ENCODE data around the gene CCDC182.

CCDC182 gene

DNA sequence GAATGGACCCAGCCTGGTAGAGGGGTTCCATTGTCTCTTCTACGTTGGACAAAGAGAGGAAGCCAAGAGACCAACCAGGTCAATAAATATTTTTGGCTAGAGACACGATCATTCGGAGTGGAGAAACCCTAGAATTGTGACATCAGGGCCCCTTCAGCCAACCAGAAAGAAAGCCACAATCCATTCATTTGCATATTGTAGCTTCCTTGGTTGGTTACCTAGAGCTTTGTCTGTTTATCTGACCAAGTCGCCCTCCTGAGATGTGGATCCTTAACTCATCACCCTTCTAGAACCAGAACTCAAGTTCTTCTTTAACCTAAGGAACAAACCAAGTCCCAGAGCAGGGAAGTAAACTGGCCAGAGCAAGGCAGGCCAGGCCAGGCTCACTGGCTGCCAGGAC is at the start of gene CCDC182:
Gene CCDC182 (minus strand): TSS at position 58 of the 400 bp plus-strand sequence. CDS start 27 bp downstream, at position 31.
- FAIRE-seq, result no peak
- no peak for DNase-seq (ENCODE audit: low spot score)

DNA sequence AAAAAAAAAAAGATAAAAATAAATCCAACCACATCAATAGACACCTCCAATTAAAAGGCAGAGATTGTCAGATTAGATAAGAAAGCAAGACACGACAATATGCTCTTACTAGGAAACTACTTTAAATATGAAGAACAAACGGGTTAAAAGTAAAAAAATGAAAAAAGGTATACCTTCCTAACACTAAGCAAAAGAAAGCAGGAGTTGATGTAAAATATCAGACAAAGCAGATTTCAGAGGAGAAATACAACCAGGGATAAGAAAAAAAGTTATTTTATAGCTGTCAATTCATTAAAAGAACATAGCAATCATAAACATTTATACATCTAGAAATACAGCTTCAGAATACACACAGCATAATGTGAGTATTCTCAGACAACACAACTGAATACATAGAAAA is 49.7 kb upstream of the CCDC182 start:
- FAIRE-seq, result no peak

DNA sequence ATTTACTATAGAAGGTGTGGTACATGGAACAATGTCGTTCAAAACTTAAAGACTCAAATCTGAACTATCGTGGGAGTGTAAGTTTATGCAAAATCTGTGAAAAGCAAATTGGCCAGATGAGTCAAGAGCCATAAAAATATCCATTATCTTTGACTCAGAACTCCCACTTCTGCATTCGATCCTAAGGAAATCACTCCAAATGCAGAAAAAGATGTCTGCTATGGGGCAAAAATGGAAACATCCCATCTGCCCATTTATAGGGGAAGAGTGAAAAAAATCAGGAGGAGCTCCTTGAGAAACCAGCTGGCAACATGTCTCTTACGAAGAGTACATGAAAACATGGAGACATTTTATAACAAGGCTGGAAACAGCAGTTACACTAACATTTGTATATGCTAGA is 43.6 kb upstream of the CCDC182 start:
- FAIRE-seq (no peak), DNase-seq (ENCODE audit: low spot score) (no peak)

More for the DNA sequence above, 49.7 kb upstream of the CCDC182 start:
- no peak for DNase-seq (ENCODE audit: low spot score)

DNA sequence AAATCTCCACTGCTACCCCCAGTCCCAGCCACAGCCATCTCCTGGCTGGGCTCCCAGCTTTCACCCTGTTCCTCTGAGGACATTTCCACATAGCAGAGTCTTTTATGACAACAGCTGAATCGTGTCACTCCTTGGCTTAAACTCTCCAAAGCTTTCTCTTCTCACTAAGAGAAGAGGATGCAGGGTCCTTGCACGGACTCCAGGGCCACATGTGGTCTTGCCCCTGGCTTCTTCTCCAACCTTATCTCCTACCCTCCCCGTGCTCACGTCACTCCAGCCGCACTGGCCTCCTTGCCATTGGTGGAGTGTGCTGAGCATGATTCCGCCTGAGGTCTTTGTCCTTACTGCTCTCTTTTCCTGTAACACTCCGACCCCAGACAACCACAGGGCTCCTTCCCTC is 39.9 kb upstream of the CCDC182 start:
- no peak for DNase-seq (ENCODE audit: low spot score)
- FAIRE-seq, result peak; percentile 17

DNA sequence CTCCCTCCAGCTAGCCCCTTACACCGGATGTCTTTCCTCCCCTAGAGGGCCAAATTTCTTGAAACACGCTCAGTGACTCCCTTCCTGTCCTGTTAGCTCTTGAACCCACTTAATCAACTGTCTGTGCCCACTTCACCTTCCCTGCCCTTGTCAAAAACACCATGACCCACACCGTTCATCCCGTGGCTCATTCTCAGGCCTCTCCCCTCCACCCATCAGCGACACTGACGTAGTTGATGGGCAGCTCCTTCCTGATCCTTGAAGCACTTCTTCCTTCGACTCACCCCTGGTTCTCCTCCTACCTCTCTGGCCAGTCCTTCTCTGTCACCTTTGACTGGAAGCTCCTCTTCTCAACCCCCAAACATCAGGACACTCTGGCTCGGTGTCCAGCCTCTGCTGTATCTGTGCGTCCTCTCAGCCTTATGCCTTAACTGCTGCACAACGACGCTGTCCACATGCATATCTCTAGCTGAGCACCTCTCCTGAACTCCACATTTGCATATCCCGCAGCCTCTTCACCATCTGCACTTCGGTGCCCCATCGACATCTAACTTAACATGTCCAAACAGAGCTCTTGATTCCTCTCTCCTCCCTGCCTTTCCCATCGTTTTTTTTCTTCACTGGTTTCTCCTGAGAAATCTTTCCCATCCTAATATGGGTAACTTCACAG is 39.3 kb upstream of the CCDC182 start:
- DNase-seq (ENCODE audit: low spot score) (no peak), FAIRE-seq (peak; percentile 46)

DNA sequence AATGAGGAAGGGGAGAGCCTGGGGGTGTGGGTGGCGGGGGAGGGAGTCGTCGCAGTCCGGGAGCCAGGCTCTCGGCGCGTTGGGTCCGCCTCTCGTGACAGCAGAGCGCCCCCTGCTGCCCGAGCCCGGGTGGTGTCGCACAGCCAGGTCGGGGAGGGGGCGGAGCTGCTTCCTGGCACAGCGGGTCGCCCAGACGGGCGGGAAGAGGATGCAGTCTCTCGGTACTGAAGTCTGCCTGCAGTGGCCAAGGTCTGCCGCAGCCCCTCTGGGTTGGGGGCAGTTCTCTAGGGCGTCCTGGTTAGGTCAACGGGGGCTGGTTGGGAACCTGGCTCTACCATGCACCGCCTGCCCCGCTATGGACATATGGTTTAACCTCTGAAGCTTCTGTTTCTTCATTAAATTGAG is 38.2 kb upstream of the CCDC182 start:
- DNase-seq (ENCODE audit: low spot score) (peak; percentile 96), FAIRE-seq (peak; percentile 98)

DNA sequence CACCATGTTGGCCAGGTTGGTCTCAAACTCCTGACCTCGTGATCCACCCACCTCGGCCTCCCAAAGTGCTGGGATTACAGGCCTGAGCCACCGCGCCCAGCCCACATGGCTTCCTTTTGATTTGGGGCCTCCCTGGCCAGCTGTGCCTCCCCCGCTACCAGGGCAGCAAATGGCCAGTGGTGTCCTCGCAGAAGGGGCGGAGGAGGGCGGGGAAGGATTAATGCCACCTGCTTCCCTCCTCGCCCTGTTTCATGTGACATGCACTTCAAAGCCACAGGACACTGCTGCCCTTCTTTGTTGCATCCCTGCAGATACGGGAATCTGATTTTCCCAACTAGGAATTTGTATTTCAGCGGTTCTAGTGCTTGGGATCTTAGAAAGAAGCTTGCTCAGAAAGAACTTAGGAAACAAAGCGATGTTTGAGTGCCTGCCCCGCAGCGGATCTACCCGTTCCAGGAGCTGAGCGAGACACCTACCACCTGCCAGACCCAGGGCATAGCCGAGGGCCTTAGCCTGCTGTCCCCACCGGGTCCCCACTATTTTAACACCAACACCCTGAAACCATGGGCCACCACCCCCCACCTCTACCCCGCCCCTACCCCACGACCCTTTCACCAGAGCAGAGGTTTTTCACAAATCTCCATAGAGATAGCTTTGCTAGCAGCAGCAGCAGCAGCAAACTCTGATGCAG is 37.7 kb upstream of the CCDC182 start:
- no peak for FAIRE-seq
- DNase-seq (ENCODE audit: low spot score), result no peak

DNA sequence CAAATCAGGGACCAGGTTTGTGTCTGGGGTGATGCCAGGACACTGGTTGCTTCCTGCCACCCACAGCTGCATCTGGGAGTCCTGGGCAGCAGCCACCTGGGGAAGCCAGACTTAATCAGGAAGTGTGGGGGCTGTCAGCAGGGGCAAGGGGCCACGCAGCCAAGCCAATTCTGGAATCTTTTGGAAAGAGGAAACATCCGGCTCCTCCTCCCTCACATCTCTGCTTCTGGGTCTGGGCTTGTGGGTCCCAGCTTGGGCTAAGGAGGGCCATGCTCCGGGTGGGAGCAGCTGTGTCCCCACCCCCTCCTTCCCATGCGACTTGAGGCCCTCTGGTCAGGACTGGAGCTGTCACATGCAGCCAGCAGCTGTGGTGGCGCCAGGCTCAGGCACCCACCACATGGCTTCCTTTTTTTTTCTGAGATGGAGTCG is 37.0 kb upstream of the CCDC182 start:
- DNase-seq (ENCODE audit: low spot score) (no peak), FAIRE-seq (no peak)

DNA sequence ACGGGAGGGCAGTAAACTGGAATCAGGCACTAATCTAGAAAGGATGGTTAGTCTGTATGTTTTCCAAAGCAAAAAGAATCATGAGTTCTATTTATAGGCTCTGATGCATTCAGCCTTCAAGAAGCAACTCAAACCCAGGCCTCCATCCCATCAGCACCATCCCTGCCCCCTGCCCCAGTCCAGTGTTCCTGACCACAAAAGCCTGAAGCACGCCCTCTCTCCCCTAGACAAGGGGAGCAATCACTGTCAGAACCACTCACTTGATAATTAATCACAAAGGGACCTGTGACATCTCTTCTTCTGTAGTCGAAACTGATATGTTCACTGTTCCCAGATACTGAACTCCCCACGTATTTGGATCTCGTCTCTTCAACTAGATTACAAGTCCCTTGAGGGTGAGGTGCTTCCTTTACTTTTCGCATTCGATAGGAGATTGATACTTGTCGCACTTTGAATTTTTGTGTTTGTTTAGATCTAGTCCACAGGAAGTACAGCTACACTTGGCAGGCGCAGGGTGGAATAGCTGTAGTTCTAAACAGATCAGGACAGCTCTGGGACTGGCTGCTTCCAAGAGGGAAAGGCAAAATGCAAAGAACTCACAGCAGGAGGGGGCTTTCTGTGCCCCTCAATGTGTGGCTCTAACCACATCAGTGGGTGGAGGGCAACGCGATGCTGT is 36.4 kb upstream of the CCDC182 start:
- DNase-seq (ENCODE audit: low spot score), result no peak
- peak; percentile 61 for FAIRE-seq

DNA sequence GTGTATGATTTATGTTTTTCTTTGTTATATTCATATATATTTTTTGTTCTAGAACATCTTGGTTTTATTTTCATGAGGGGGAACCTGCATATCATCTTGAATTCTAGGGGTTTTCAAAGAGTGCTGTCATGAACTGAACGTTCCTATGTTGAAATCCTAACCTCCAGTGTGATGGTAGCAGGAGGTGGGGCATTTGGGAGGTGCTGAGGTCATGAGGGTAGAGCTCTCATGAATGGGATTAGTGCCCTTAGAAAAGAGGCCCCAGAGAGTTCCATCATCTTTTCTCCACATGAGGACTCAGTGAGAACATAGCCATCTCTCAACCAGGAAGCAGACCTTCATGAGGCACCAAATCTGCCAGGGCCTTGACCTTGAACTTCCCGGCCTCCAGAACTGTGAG is 34.6 kb upstream of the CCDC182 start:
- DNase-seq (ENCODE audit: low spot score) (no peak), FAIRE-seq (no peak)

DNA sequence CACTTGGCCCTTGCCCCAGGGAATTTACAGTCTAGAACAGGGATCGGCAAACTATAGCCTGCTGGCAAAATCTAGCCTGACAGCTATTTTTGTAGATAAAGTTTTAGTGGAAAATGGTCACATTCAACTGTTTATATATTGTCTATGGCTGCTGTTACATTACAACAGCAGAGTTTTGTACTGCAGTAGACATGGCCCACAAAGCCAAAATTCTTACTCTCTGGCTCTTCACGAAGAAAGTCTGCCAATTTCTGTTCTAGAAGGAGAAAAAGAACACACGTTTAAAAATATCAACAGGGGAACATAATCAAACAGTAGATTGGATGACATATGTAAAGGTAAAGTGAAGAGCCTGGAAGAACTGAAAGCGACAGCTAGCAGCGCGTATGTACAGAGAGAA is 33.2 kb upstream of the CCDC182 start:
- FAIRE-seq, result no peak
- no peak for DNase-seq (ENCODE audit: low spot score)

DNA sequence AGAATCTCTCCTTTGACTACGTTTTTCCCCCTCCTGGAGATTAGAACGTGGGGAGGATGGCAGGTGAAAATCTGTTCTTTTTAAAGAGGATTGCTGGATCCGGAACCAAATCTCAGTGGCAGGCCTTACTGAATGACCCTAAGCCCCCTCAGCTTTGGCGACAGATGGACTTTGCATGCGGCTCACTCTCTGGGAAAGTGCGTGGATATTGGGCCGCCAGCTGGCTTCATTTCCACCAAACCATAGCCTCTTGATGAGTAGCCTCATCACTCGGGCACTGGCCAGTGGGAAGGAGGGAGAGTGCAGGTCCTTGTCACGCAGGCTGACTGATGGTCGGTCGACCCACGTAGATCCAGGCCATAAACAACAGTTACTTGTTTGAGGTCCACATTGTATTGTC is 31.3 kb upstream of the CCDC182 start:
- FAIRE-seq (no peak), DNase-seq (ENCODE audit: low spot score) (no peak)

DNA sequence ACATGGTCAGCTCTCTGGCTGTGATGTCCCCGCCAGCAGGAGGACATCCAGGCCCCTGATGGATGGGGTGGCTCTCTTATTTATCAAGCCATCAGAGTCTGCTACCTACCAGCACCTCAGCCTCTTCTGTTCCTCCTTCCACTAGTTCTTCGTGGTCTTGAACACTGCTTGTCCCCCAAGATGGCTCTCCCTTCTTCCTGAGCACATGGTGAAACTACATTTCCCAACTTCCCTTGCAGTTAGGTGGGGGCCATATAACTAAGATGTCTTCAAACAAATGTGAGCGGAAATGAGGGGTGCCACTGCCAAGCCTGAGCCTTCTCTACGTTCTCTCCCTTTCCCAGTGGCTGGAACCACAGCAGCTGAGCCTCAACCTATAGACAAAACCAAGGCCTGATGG is 29.8 kb upstream of the CCDC182 start:
- FAIRE-seq (no peak), DNase-seq (ENCODE audit: low spot score) (no peak)

DNA sequence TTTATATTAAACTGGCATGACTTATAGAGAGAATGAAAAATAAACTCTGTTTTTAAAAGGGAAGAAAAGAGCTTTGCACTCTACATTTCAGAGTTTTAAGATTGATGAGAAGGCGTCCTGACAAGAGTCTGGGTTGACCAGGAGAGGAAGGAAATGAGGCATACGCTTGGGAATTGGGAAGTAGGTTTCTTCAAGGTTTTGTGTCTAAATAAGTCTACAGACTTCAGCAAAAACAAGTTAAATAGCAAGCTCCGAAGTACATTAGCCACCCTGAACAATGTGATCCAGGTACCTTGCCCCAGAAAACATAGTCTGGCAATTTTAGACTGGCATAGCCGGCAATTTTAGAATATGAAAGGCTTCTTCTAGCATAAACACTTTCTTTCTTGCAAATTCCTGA is 28.5 kb upstream of the CCDC182 start:
- DNase-seq (ENCODE audit: low spot score), result no peak
- FAIRE-seq, result no peak

DNA sequence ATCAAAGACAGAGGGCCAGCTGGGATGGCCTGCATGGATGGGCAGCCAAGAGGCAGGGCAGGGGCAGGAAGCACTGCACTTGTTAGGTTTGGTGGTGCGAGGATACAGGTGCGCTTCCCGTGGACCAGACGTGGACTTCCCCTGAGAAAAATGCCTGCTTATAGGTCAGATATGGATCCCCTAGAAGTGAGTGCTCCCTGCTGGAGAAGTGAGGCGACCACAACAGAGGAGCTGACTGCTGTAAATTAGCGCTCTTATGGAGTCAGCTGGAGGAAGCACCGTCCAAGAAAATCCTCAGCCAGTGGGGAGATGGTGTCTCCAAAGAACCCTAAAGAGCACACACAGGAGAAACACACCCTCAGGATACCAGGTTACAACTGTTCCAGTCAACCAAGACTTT is 27.7 kb upstream of the CCDC182 start:
- no peak for DNase-seq (ENCODE audit: low spot score)
- FAIRE-seq, result no peak

DNA sequence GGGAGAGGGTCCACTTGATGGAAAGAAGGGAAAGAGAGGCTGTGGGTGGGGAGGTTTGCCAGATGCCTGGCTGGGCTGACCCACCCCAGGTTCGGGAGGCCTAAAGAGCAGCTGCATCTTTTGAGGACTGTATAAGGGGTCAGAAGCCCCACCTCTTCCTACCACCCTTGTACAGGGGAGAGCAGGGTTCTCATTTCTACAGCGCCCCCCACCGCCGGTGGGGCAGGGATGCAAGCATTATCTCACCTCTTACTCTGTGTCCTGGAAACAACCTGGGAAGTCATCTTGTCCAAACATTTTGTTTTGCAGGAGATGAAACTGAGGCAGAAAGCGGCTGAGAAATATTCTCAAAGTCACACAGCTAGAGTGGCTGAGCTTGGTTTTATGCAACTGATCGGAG is 22.5 kb upstream of the CCDC182 start:
- FAIRE-seq, result peak; percentile 53
- no peak for DNase-seq (ENCODE audit: low spot score)

DNA sequence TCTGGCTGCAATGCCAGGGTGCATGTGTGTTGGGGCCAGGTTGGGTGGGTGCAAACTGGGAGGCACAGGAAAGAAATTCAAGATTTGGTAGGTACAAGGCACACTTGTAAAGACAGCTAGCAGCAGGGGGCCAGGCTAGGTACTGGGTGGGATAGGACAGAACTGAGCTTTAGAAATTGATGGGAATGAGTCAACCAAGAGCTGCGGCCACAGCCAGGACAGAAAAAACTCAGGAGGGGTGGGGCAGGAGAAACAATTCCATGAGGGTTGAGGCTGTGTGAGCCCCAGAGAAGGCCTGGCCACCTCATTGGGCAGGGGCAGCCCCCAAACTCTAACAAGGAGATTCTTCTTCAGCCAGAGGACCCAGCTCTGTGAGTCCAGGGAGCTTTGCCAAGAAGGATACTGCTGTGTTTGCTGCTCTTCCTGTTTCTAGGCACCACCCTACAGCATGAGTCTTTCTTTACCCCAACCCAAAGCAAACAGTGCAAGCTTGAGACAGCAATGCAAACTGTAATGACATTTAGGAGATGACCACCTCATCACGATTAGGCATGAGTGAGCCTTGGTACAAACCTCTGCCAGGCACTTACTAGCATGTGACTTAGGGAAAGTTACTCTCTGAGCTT is 21.3 kb upstream of the CCDC182 start:
- FAIRE-seq (peak; percentile 96), DNase-seq (ENCODE audit: low spot score) (no peak)

DNA sequence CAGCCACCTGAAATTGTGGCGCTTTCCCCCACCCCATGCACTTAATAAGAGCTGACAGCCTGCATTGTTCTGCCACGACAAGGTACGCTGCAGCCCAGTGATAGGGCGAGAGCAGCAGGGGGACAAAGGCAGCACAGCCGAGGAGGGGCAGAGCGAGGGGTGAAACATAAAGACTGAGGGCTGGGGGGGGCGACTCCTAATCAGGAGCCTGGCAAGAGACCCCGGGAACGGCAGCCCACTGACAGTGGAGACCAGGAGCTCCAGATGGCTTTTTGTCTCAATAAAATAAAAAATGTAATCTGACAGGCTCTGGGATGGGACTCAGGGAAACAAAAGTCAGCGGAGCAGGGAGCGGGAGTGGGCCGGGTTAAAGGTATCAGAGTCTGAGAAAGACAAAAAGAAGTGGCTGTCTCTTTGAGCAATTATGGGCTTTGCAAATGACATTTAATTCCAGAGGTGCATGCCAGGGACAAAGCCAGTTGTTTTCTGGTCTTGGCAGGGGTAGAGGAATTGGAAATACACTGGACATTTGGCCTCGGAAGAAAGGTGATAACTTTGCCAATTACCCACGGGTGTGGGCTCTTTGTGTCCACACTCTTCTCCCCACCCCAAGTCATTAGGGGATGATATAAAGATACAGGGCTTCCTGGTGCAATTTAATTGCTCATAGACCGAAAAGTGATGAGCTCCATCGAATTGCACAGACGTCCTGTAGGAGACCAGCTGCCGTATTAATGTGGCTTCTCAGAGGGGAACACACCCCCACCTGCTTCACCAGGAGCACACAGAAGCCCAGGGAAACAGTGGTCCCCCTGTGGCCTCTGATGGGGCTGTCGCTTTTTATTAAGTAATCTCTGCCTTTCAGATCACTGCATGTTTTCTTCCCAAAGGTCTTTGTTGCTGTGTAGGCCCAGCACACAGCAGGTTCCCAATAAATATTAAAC is 17.6 kb upstream of the CCDC182 start:
- no peak for DNase-seq (ENCODE audit: low spot score)
- no peak for FAIRE-seq

DNA sequence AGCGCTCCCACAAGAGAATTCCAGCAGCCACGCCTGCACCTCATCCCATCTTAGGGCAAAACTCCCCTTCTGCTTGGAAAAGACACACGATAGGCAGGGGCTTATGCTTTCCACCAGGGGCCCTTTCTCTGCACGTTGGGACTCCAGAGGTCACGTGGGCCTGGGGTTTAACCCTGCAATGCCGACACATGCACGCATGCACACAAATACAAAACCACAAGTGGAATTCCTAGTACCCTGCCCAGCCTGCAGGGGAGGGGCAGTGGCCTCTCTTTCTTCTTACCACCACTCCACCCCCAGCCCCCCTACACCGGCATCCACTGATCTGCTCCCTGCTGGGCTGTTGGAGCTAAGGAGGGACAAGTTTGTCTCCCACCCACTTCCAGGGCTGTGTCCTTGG is 16.8 kb upstream of the CCDC182 start:
- DNase-seq (ENCODE audit: low spot score), result peak; percentile 47
- no peak for FAIRE-seq

DNA sequence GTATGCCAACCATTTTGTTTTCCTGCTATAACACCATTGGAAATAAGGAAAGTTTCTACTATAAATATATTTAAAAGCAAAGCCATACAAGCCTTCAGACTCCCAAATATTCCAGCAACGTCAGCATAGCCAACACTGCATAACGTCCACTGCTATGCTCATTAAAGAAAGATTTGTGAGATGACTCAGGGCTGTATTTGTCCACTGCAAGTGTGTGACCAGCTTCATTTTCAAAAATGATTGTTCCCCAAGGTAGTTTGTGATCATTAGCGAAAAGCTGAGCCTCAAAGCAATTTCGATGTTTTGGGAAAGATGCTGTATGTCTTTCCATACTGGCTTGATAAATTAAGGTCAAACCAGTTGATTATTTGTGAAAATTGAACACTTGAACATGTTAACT is 14.9 kb upstream of the CCDC182 start:
- FAIRE-seq, result no peak

DNA sequence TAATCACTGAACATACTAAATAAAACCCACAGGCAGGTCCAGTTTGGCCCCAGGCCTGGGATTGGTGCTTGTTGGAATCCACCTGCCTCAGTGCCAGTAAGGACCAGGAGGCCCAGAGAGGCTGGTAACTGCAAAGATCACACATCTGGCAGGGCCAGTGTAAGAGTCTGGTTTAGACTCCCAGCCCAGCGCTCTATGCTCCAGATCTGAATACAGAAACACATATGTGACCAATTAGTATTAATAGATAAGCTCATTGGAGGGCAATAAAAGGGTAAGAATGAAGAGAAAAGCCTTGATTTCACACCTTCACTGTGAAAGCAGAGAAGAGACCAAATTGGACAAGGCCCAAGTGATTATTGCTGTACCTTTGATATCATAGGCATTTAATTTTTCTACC is 13.6 kb upstream of the CCDC182 start:
- DNase-seq (ENCODE audit: low spot score) (no peak), FAIRE-seq (no peak)

More for the DNA sequence above, 14.9 kb upstream of the CCDC182 start:
- no peak for DNase-seq (ENCODE audit: low spot score)

All from urothelium cell line (cell line).